CD8-positive, alpha-beta memory T cell (primary cell): ENCODE measurements around the gene LILRB1. TPM values are rescaled to one million over a fixed set of nuclear protein-coding genes. Genes with fewer than 3 reads are reported as not detected.
A peak's percentile ranks its signal among the peaks of the same experiment; 100 is the strongest.
"Not testable (repeated sequence)": the region's sequence is repeated elsewhere in the genome, so short reads cannot be mapped to it uniquely, and the experiment has no call there.

ENCODE experiments used
- CTCF ChIA-PET: fragments of 350-600 bp; sonication (Branson Sonifier 250); formaldehyde crosslinking; loops from one replicate; lab custom pipeline; 2021; ENCODE audit warnings: antibody characterized with exemption; lab: Charles Lee
- POLR2A ChIA-PET: fragments of 350-600 bp; sonication (Branson Sonifier 250); formaldehyde crosslinking; loops from one replicate; lab custom pipeline; 2021; ENCODE audit warnings: antibody characterized with exemption; lab: Charles Lee
- DNase-seq, 5 donors: peaks; one replicate each; pipeline versions ENCODE4 v3.0.0 to v3.0.0-alpha.2; 2020 to 2022; ENCODE audit warnings: mixed read lengths in 1 of 5
- H3K27ac ChIP-seq: one replicate; pipeline ENCODE4 v1.7.0; 2013; ENCODE audit warnings: low read depth, mild to moderate bottlenecking, low read length, moderate library complexity
- H3K27me3 ChIP-seq: 2 replicates; pipeline ENCODE4 v1.7.0; 2013; ENCODE audit warnings: low read length, mild to moderate bottlenecking; ENCODE audit not compliant: insufficient read depth, poor library complexity, severe bottlenecking
- H3K36me3 ChIP-seq: 2 replicates; pipeline ENCODE4 v1.7.0; 2013; ENCODE audit warnings: mild to moderate bottlenecking, low read length, moderate library complexity; ENCODE audit not compliant: insufficient read depth
- H3K4me1 ChIP-seq: 2 replicates; pipeline ENCODE4 v1.7.0; 2013; ENCODE audit warnings: mild to moderate bottlenecking, low read length, moderate library complexity; ENCODE audit not compliant: insufficient read depth
- H3K4me3 ChIP-seq: 2 replicates; pipeline ENCODE4 v1.7.0; 2013; ENCODE audit warnings: mild to moderate bottlenecking, low read length
- H3K9me3 ChIP-seq: 2 replicates; pipeline ENCODE4 v1.7.0; 2013; ENCODE audit warnings: mild to moderate bottlenecking, low read length
- H3K27ac Mint-ChIP-seq, 8 donors: one replicate each; pipeline ENCODE4 v1.8.0; 2020 to 2021; ENCODE audit warnings: mixed read lengths in 8 of 8, mild to moderate bottlenecking in 6 of 8, inconsistent platforms in 3 of 8, moderate library complexity in 3 of 8
- H3K27me3 Mint-ChIP-seq, 2 donors: one replicate each; pipeline ENCODE4 v1.8.0; 2020 to 2021; ENCODE audit warnings: mixed read lengths in 2 of 2, mild to moderate bottlenecking in 1 of 2, moderate library complexity in 1 of 2
- H3K36me3 Mint-ChIP-seq, 3 donors: one replicate each; pipeline ENCODE4 v1.8.0; 2020 to 2021; ENCODE audit warnings: mixed read lengths in 3 of 3, inconsistent platforms in 1 of 3, mild to moderate bottlenecking in 1 of 3
- H3K4me1 Mint-ChIP-seq, 3 donors: one replicate each; pipeline ENCODE4 v1.8.0; 2020 to 2021; ENCODE audit warnings: mixed read lengths in 3 of 3, inconsistent platforms in 1 of 3, mild to moderate bottlenecking in 1 of 3
- H3K4me3 Mint-ChIP-seq, 7 donors: one replicate each; pipeline ENCODE4 v1.8.0; 2020 to 2021; ENCODE audit warnings: mixed read lengths in 7 of 7, mild to moderate bottlenecking in 6 of 7, moderate library complexity in 4 of 7, inconsistent platforms in 2 of 7
- H3K9me3 Mint-ChIP-seq, 5 donors: one replicate each; pipeline ENCODE4 v1.8.0; 2020 to 2022; ENCODE audit warnings: mixed read lengths in 5 of 5, mild to moderate bottlenecking in 3 of 5, moderate library complexity in 2 of 5, inconsistent platforms in 1 of 5
- polyA plus RNA-seq: library from polyadenylated mRNA; unstranded; fragments of 300-500 nt; fragmentation: Illumina TruSeq; gene quantifications from one replicate; pipeline ENCODE4 v1.2.3, GENCODE V29; 2021
- total RNA-seq, 2 experiments: library from RNA; stranded (reverse); gene quantifications; one replicate each; pipeline ENCODE4 v1.2.3, GENCODE V29; 2021

Gene LILRB1
- total and polyA plus RNA-seq, 3 experiments from 2014 or later = 1.0 to 3.9 (median 1.3) TPM

- peaks cover 0 to 1% (median 0%) of the 10 kb centered on the region in 3 donors for H3K36me3 Mint-ChIP-seq
- H3K4me3 Mint-ChIP-seq = no peak overlapping the region
- CTCF ChIA-PET = interaction anchor here (0.8 to 2.3 kb wide), 5 partner anchors 10 to 195 kb away, joined by 3 to 11 read pairs (median 4); no protein-coding TSS in a partner anchor
- no peaks in the 10 kb centered on the region for H3K4me1 Mint-ChIP-seq
- H3K9me3 Mint-ChIP-seq = peaks cover 0 to 9% (median 2%) of the 10 kb centered on the region in 5 donors
- H3K27me3 Mint-ChIP-seq = peaks cover 9 to 26% of the 10 kb centered on the region in 2 donors
- H3K27ac Mint-ChIP-seq = no peak overlapping the region
- Histone ChIP-seq H3K9me3 (peaks cover under 1% of the 10 kb centered on the region), H3K27me3 (no peaks in the 10 kb centered on the region), H3K4me1 (no peaks in the 10 kb centered on the region), H3K27ac (no peak overlapping the region), H3K36me3 (no peaks in the 10 kb centered on the region), H3K4me3 (no peak overlapping the region)
- DNase-seq = no peak
- POLR2A ChIA-PET = no interaction called here
Measured at GRCh38 chr19:54674021-54674617, 43.8 kb downstream of the LILRB1 start.

- H3K27me3 ChIP-seq, H3K4me1 ChIP-seq, H3K4me1 Mint-ChIP-seq, H3K4me3 Mint-ChIP-seq, H3K27ac ChIP-seq, H3K4me3 ChIP-seq, POLR2A ChIA-PET, H3K36me3 ChIP-seq, H3K9me3 Mint-ChIP-seq, H3K9me3 ChIP-seq, H3K27ac Mint-ChIP-seq, H3K36me3 Mint-ChIP-seq: not testable (repeated sequence)
- CTCF ChIA-PET = interaction anchor here (1.2 to 2.3 kb wide), 2 partner anchors 8 to 827 kb away, joined by 3 to 11 read pairs; no protein-coding TSS in a partner anchor
- H3K27me3 Mint-ChIP-seq = peaks cover 9 to 15% of the 10 kb centered on the region in 2 donors
- peak in 1 of 5 donors; percentile 16 for DNase-seq
Measured at GRCh38 chr19:54676210-54676834, 46.0 kb downstream of the LILRB1 start.

- Histone ChIP-seq H3K9me3 (no peaks in the 10 kb centered on the region), H3K4me1 (no peaks in the 10 kb centered on the region), H3K27ac (no peak overlapping the region), H3K4me3 (no peak overlapping the region), H3K36me3 (no peaks in the 10 kb centered on the region), H3K27me3 (no peaks in the 10 kb centered on the region)
- Mint-ChIP-seq H3K36me3 (no peaks in the 10 kb centered on the region), H3K27me3 (peaks cover 7 to 9% of the 10 kb centered on the region in 2 donors), H3K9me3 (no peaks in the 10 kb centered on the region), H3K27ac (no peak overlapping the region), H3K4me3 (no peak overlapping the region), H3K4me1 (no peaks in the 10 kb centered on the region)
- DNase-seq = no peak
- ChIA-PET CTCF (interaction anchor here (1.1 to 1.2 kb wide), 2 partner anchors 199 to 826 kb away, joined by 3 read pairs; no protein-coding TSS in a partner anchor), POLR2A (no interaction called here)
Measured at GRCh38 chr19:54677217-54677616, 46.9 kb downstream of the LILRB1 start.

GRCh38 chr19:54681596-54681995 is 51.3 kb downstream of the LILRB1 start:
- H3K27ac ChIP-seq, H3K4me3 ChIP-seq, DNase-seq, H3K9me3 Mint-ChIP-seq, H3K27me3 ChIP-seq, H3K36me3 Mint-ChIP-seq, H3K27ac Mint-ChIP-seq, POLR2A ChIA-PET, H3K4me1 ChIP-seq, H3K4me1 Mint-ChIP-seq, H3K4me3 Mint-ChIP-seq, H3K36me3 ChIP-seq, H3K9me3 ChIP-seq, CTCF ChIA-PET: not testable (repeated sequence)
- peaks cover 4 to 19% of the 10 kb centered on the region in 2 donors for H3K27me3 Mint-ChIP-seq

GRCh38 chr19:54682306-54682856 is 52.1 kb downstream of the LILRB1 start:
- Histone ChIP-seq H3K36me3 (no peaks in the 10 kb centered on the region), H3K4me3 (no peak overlapping the region), H3K27ac (no peak overlapping the region), H3K9me3 (no peaks in the 10 kb centered on the region), H3K27me3 (no peaks in the 10 kb centered on the region), H3K4me1 (no peaks in the 10 kb centered on the region)
- Mint-ChIP-seq H3K9me3 (no peaks in the 10 kb centered on the region), H3K4me1 (no peaks in the 10 kb centered on the region), H3K36me3 (no peaks in the 10 kb centered on the region), H3K27me3 (peaks cover 6 to 26% of the 10 kb centered on the region in 2 donors), H3K4me3 (no peak overlapping the region), H3K27ac (no peak overlapping the region)
- no peak for DNase-seq
- ChIA-PET CTCF (interaction anchor here (1.4 kb wide), 1 partner anchor 10 kb away, joined by 5 read pairs; no protein-coding TSS in a partner anchor), POLR2A (no interaction called here)

- H3K36me3 ChIP-seq = no peaks in the 10 kb centered on the region
- H3K9me3 ChIP-seq = no peaks in the 10 kb centered on the region
- Mint-ChIP-seq H3K27ac (no peak overlapping the region), H3K27me3 (peaks cover 6 to 26% of the 10 kb centered on the region in 2 donors), H3K4me1 (no peaks in the 10 kb centered on the region), H3K36me3 (no peaks in the 10 kb centered on the region), H3K4me3 (no peak overlapping the region), H3K9me3 (no peaks in the 10 kb centered on the region)
- H3K4me1 ChIP-seq = no peaks in the 10 kb centered on the region
- peaks cover under 1% of the 10 kb centered on the region for H3K27me3 ChIP-seq
- CTCF ChIA-PET = interaction anchor here (2.5 kb wide), 1 partner anchor 10 kb away, joined by 11 read pairs; no protein-coding TSS in a partner anchor
- H3K4me3 ChIP-seq = no peak overlapping the region
- no peak overlapping the region for H3K27ac ChIP-seq
- DNase-seq = no peak
- POLR2A ChIA-PET = no interaction called here
Measured at GRCh38 chr19:54684527-54684926, 54.2 kb downstream of the LILRB1 start.

Other genes with a start within 250 kb of the LILRB1 start
- under 1 TPM in 1 of 2 experiments, not detected in 1; 0.66 TPM for gene TTYH1, start 215.0 kb upstream of the LILRB1 start, total RNA-seq
- not detected for gene TTYH1, start 215.0 kb upstream of the LILRB1 start, polyA plus RNA-seq
- 100 to 1,000 TPM; 132 to 144 TPM for gene LENG8, start 181.3 kb upstream of the LILRB1 start, total RNA-seq
- 8.0 TPM for gene LENG8, start 181.3 kb upstream of the LILRB1 start, polyA plus RNA-seq
- 1 to 10 TPM; 3.8 to 4.4 TPM for gene LENG9, start 166.7 kb upstream of the LILRB1 start, total RNA-seq
- 0.23 TPM for gene LENG9, start 166.7 kb upstream of the LILRB1 start, polyA plus RNA-seq
- 1 to 10 TPM in 1 of 2 experiments, under 1 TPM in 1; 0.44 to 1.1 TPM for gene CDC42EP5, start 157.2 kb upstream of the LILRB1 start, total RNA-seq
- not detected for gene CDC42EP5, start 157.2 kb upstream of the LILRB1 start, polyA plus RNA-seq
- gene LAIR2, start 127.7 kb upstream of the LILRB1 start, total RNA-seq = 1 to 10 TPM; 1.4 TPM
- 31.6 TPM for gene LAIR2, start 127.7 kb upstream of the LILRB1 start, polyA plus RNA-seq
- not detected for gene LILRA2, start 56.7 kb upstream of the LILRB1 start, total RNA-seq
- gene LILRA2, start 56.7 kb upstream of the LILRB1 start, polyA plus RNA-seq = not detected
- gene LILRA1, start 36.9 kb upstream of the LILRB1 start, total RNA-seq = not detected
- not detected for gene LILRA1, start 36.9 kb upstream of the LILRB1 start, polyA plus RNA-seq
- under 1 TPM; 0.44 to 0.69 TPM for gene LILRB4, start 32.5 kb downstream of the LILRB1 start, total RNA-seq
- gene LILRB4, start 32.5 kb downstream of the LILRB1 start, polyA plus RNA-seq = not detected
- not detected for gene KIR3DL3, start 94.0 kb downstream of the LILRB1 start, total RNA-seq
- gene KIR3DL3, start 94.0 kb downstream of the LILRB1 start, polyA plus RNA-seq = 0.63 TPM
- under 1 TPM in 1 of 2 experiments, not detected in 1; 0.29 TPM for gene KIR2DL3, start 108.0 kb downstream of the LILRB1 start, total RNA-seq
- 5.2 TPM for gene KIR2DL3, start 108.0 kb downstream of the LILRB1 start, polyA plus RNA-seq
- gene KIR2DL1, start 139.3 kb downstream of the LILRB1 start, total RNA-seq = under 1 TPM in 1 of 2 experiments, not detected in 1; 0.13 TPM
- 3.1 TPM for gene KIR2DL1, start 139.3 kb downstream of the LILRB1 start, polyA plus RNA-seq
- gene KIR2DL4, start 173.1 kb downstream of the LILRB1 start, total RNA-seq = not detected
- 0.79 TPM for gene KIR2DL4, start 173.1 kb downstream of the LILRB1 start, polyA plus RNA-seq
- gene KIR3DL1, start 186.0 kb downstream of the LILRB1 start, total RNA-seq = under 1 TPM; 0.11 to 0.28 TPM
- 11.9 TPM for gene KIR3DL1, start 186.0 kb downstream of the LILRB1 start, polyA plus RNA-seq
- gene KIR2DS4, start 202.2 kb downstream of the LILRB1 start, total RNA-seq = not detected
- 14.5 TPM for gene KIR2DS4, start 202.2 kb downstream of the LILRB1 start, polyA plus RNA-seq
- gene KIR3DL2, start 220.0 kb downstream of the LILRB1 start, total RNA-seq = under 1 TPM; 0.27 to 0.28 TPM
- gene KIR3DL2, start 220.0 kb downstream of the LILRB1 start, polyA plus RNA-seq = 16.8 TPM
- gene FCAR, start 243.8 kb downstream of the LILRB1 start, total RNA-seq = not detected
- not detected for gene FCAR, start 243.8 kb downstream of the LILRB1 start, polyA plus RNA-seq